Breast epithelium (tissue), 3 donors: ENCODE results near the gene CATSPERB.

Experiments used
- POLR2A ChIP-seq: fragments of 450-650 bp; IDR thresholded peaks from one replicate; pipeline ENCODE4 v1.6.1; 2016; ENCODE audit warnings: antibody characterized with exemption, mild to moderate bottlenecking, moderate library complexity
- TF ChIP-seq, protein P1 (sequence below), 3 donors: fragments of 450-650 bp; IDR thresholded peaks; one replicate each; pipeline ENCODE4 v1.5.1; 2016 to 2017; ENCODE audit warnings: antibody characterized with exemption in 3 of 3, mild to moderate bottlenecking in 3 of 3, moderate library complexity in 3 of 3

GRCh38 chr14:91706996-91707395 is 24.9 kb downstream of the CATSPERB start:
- TF ChIP-seq, protein P1, sequence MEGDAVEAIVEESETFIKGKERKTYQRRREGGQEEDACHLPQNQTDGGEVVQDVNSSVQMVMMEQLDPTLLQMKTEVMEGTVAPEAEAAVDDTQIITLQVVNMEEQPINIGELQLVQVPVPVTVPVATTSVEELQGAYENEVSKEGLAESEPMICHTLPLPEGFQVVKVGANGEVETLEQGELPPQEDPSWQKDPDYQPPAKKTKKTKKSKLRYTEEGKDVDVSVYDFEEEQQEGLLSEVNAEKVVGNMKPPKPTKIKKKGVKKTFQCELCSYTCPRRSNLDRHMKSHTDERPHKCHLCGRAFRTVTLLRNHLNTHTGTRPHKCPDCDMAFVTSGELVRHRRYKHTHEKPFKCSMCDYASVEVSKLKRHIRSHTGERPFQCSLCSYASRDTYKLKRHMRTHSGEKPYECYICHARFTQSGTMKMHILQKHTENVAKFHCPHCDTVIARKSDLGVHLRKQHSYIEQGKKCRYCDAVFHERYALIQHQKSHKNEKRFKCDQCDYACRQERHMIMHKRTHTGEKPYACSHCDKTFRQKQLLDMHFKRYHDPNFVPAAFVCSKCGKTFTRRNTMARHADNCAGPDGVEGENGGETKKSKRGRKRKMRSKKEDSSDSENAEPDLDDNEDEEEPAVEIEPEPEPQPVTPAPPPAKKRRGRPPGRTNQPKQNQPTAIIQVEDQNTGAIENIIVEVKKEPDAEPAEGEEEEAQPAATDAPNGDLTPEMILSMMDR (IDR thresholded peaks at IDR 0.05) = no peak
- no peak for TF ChIP-seq POLR2A
